ENCODE data around the gene NOP16.
"Not testable (repeated sequence)": the region's sequence is repeated elsewhere in the genome, so short reads cannot be mapped to it uniquely, and the experiment has no call there.

NOP16 gene

GRCh38 chr5:176409765-176410164, 21.4 kb upstream of the NOP16 start:
- no peak for DNase-seq (ENCODE audit: low spot score)

- no peak for DNase-seq (ENCODE audit: low spot score)
Measured at GRCh38 chr5:176408590-176408989, 20.2 kb upstream of the NOP16 start.

GRCh38 chr5:176408252-176408573, 19.8 kb upstream of the NOP16 start:
- DNase-seq (ENCODE audit: low spot score) = not testable (repeated sequence)

GRCh38 chr5:176407456-176408251, 19.3 kb upstream of the NOP16 start:
- no peak for DNase-seq (ENCODE audit: low spot score)

GRCh38 chr5:176406436-176407052, 18.1 kb upstream of the NOP16 start:
- DNase-seq (ENCODE audit: low spot score) = no peak

- no peak for DNase-seq (ENCODE audit: low spot score)
Measured at GRCh38 chr5:176405656-176406435, 17.4 kb upstream of the NOP16 start.

GRCh38 chr5:176401281-176402205, 13.1 kb upstream of the NOP16 start:
- DNase-seq (ENCODE audit: low spot score) = no peak

- DNase-seq (ENCODE audit: low spot score) = no peak
Measured at GRCh38 chr5:176400382-176401156, 12.2 kb upstream of the NOP16 start.

GRCh38 chr5:176397736-176398420, 9.5 kb upstream of the NOP16 start:
- no peak for DNase-seq (ENCODE audit: low spot score)

GRCh38 chr5:176396330-176396729, 7.9 kb upstream of the NOP16 start:
- no peak for DNase-seq (ENCODE audit: low spot score)

GRCh38 chr5:176394881-176395675, 6.7 kb upstream of the NOP16 start:
- DNase-seq (ENCODE audit: low spot score) = no peak

GRCh38 chr5:176394096-176394495, 5.7 kb upstream of the NOP16 start:
- no peak for DNase-seq (ENCODE audit: low spot score)

GRCh38 chr5:176392526-176392925, 4.1 kb upstream of the NOP16 start:
- no peak for DNase-seq (ENCODE audit: low spot score)

- no peak for DNase-seq (ENCODE audit: low spot score)
Measured at GRCh38 chr5:176391999-176392398, 3.6 kb upstream of the NOP16 start.

- DNase-seq (ENCODE audit: low spot score) = no peak
Measured at GRCh38 chr5:176391479-176391878, 3.1 kb upstream of the NOP16 start.

GRCh38 chr5:176389135-176390123, 1.0 kb upstream of the NOP16 start:
- no peak for DNase-seq (ENCODE audit: low spot score)

- DNase-seq (ENCODE audit: low spot score) = no peak
Measured at GRCh38 chr5:176388003-176388443, 375 bp downstream of the NOP16 start.

GRCh38 chr5:176387384-176387925, 943 bp downstream of the NOP16 start:
- DNase-seq (ENCODE audit: low spot score) = no peak
